Measurements from ENCODE around the gene PDCD4. TPM values are rescaled to one million over a fixed set of nuclear protein-coding genes. Genes with fewer than 3 reads are reported as not detected.
A peak's percentile ranks its signal among the peaks of the same experiment; 100 is the strongest.

PDCD4 gene
- total and polyA plus RNA-seq, 9 of the 15 experiments (the other 6 are each of a cell fraction or from before 2014, with no cell fraction given), result 12.9 to 44.1 (median 33.7) TPM

- TF ChIP-seq ZNF318 (IDR thresholded peaks at IDR 0.05; ENCODE audit: borderline replicate concordance in 1 of 2, low read depth in 1 of 2), result peak in 1 of 2 experiments; percentile 67; a peak in 2 of 4 replicates
- no peak for TF ChIP-seq CAMTA2 (CRISPR knock-in tag; conservative IDR thresholded peaks at IDR 0.05)
- peak; percentile 44; the same call in 1 of the 2 replicates for TF ChIP-seq NCOA1 (IDR thresholded peaks at IDR 0.05; ENCODE audit: low read depth)
- peak; percentile 64; the same call in 1 of the 2 replicates for TF ChIP-seq MYNN (IDR thresholded peaks at IDR 0.05)
- TF ChIP-seq MYNN (CRISPR knock-in tag; IDR thresholded peaks at IDR 0.05), result no peak
- TF ChIP-seq TCFL5 (CRISPR knock-in tag; conservative IDR thresholded peaks at IDR 0.05), result no peak; the same call in 1 of the 2 replicates
- TF ChIP-seq DACH1 (IDR thresholded peaks at IDR 0.05; ENCODE audit: partially characterized antibody), result peak; percentile 42
- peak; percentile 39; the same call in 1 of the 2 replicates for TF ChIP-seq JUND (IDR thresholded peaks at IDR 0.05; ENCODE audit: borderline replicate concordance, low read depth, low read length)
- peak; percentile 64; the same call in 2 of the 3 replicates for TF ChIP-seq JUND (tag; IDR thresholded peaks at IDR 0.05; ENCODE audit: borderline replicate concordance, low read depth, low read length)
- peak; percentile 79; the same call in 1 of the 2 replicates for TF ChIP-seq NBN (IDR thresholded peaks at IDR 0.05; ENCODE audit: low read depth)
- peak; percentile 89 for TF ChIP-seq TRIM24 (IDR thresholded peaks at IDR 0.05)
- peak; percentile 85 for TF ChIP-seq EP300 (IDR thresholded peaks at IDR 0.05; ENCODE audit: low read length)
- peak; percentile 91 for TF ChIP-seq CBFA2T3 (IDR thresholded peaks at IDR 0.05)
- no peak for TF ChIP-seq THAP7 (CRISPR knock-in tag; IDR thresholded peaks at IDR 0.05)
- 0 out of 2 replicates have a peak, but pooled peaks have one; percentile 49 for TF ChIP-seq ZNF449 (CRISPR knock-in tag; IDR thresholded peaks at IDR 0.05)
- TF ChIP-seq ZFX (CRISPR knock-in tag; IDR thresholded peaks at IDR 0.05), result peak; percentile 48
- 0 out of 2 replicates have a peak, but pooled peaks have one; percentile 45 for TF ChIP-seq ZNF76 (CRISPR knock-in tag; IDR thresholded peaks at IDR 0.05; ENCODE audit: borderline replicate concordance)
- TF ChIP-seq CTBP1 (IDR thresholded peaks at IDR 0.05; ENCODE audit: borderline replicate concordance), result peak; percentile 76; the same call in 1 of the 2 replicates
These were observed 14.2 kb upstream of the PDCD4 start (continued) for GRCh38 chr10:110857265-110858171.
